GM23338 (cell line): ENCODE results near the gene RAD51AP1.

Source experiments
- CTCF ChIP-seq, 2 experiments: fragments of 200-600 bp in 1 of 2; sonication (generic) in 1 of 2; conservative IDR thresholded peaks; 2 replicates each; pipeline versions ENCODE4 v1.5.1 to v1.6.1; 2016 to 2017; ENCODE audit warnings: antibody characterized with exemption in 2 of 2, low read depth in 2 of 2, mild to moderate bottlenecking in 2 of 2, moderate library complexity in 1 of 2
- EZH2 ChIP-seq: fragments of 200-600 bp; sonication (generic); IDR thresholded peaks from one replicate; pipeline ENCODE4 v1.8.0; 2017; ENCODE audit warnings: antibody characterized with exemption, mild to moderate bottlenecking, low read depth; ENCODE audit not compliant: unreplicated experiment
- EZH2phosphoT487 ChIP-seq: fragments of 200-600 bp; sonication (generic); IDR thresholded peaks from one replicate; pipeline ENCODE4 v1.8.1; 2018; ENCODE audit warnings: antibody characterized with exemption; ENCODE audit not compliant: unreplicated experiment
- POLR2AphosphoS5 ChIP-seq: IDR thresholded peaks from 2 replicates; pipeline ENCODE4 v1.6.1; 2016; ENCODE audit warnings: antibody characterized with exemption, low read depth

- TF ChIP-seq CTCF (conservative IDR thresholded peaks at IDR 0.05; ENCODE audit: low read depth in 2 of 2) (no peak), POLR2AphosphoS5 (no peak), EZH2 (no peak), EZH2phosphoT487 (no peak)
These were observed 65.3 kb downstream of the RAD51AP1 start for GRCh38 chr12:4603946-4604345.
